GM18526 (cell line): ENCODE results near the gene TMEM106B.

Experiments
- POLR2A ChIP-seq: IDR thresholded peaks from 3 replicates; pipeline ENCODE4 v1.6.1; 2011; ENCODE audit not compliant: insufficient read length; ENCODE audit errors: extremely low read depth

The TMEM106B gene

DNA sequence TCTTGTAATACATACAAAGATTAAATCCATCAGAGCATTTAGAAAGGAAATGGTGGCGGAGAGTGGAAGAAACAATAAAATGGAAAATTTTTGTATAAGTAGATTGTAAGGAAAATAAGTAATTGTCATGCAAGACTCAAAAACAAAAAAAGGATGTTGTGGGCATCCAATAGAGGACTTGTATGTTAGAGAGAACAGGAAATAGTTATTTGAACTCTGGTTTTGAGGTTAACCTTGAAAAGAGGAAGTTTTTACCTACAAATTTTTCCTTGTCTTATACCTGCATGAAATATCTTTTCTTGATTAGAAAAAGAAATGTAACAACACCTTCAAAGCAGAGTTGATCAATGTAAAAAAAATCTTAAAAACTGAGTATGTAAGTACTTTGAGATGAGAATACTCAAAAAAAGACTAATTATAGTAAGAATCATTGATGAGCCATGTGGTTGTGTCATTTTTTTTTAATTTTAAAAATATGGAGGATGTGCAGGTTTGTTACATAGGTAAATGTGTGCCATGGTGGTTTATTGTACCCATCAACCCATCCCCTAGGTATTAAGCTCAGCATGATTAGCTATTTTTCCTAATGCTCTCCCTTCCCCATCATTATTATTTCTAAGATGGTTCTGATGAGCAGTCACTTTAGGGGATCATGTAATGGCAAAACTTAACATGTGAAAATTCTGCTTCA, 11.9 kb downstream of the TMEM106B start:
- TF ChIP-seq POLR2A, result no peak

DNA sequence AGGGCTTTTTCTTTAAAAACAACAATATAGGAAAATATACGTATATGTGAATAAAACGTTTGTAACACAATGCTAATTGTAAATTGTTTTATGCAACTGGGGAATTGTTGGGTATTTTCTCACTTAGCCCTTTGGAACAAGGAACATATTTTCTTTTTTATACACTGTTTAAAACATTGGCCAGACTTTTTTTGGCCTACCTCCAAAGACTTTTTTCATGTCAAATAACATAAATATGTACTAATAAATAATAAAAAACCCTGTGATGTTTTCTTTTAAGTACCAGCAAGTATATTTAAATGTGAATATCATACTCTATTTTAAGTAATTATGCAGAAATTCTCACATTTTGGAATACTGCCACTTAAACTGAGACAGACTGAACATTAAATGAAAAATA, 15.7 kb downstream of the TMEM106B start:
- TF ChIP-seq POLR2A, result no peak

DNA sequence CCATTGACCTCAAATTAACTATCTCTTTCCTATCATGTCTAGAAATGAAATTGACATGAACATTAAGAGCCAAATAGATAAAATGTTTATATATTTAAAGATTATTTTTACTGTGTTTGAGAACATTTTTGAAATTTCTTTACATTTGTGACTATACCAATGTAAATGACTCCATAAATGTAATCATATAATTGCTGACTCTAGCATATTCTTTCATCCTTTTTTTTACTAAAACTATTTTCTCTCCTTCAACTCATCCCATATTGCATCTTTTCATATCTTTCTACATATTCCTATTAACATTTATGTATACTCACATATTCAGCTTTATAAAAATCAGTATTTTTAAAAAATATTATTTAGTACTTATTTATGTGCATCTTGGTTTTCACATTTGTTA, 16.9 kb downstream of the TMEM106B start:
- no peak for TF ChIP-seq POLR2A

DNA sequence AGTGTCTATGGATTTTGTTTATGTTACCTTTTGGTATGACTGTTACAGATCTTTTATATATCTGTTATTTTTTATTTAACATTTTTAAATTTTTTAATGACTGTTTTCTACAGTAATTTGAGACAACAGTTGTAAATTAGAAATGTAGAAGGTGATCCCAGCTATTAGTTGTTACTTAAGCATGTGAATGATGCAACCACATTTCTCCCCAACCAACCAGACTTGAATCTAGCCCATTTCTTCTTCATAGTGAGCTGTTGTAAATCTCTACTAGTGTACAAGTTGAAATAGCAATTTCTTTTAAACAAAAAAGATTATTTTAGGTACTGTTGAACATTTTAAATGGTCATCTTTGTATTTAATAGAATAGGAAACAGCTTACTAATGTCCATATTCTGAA, 18.0 kb downstream of the TMEM106B start:
- TF ChIP-seq POLR2A, result no peak

DNA sequence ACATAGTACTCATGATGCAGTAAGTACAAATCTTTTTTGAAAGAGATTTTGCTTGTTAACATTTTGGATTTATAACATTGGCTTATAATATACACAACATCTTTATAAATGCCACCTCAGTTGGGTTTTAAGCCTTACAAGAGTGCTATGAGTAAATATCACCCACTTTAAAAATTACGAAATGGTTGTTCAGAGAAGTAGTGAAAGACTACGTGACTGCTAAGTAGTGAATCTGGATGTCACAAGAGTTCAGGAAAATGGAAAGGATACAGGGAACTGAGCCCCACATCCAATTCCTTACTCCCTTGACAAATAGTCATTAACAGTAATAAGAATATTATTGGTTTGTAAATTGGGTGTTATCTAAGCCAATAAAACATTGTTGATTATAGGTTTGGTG, 20.0 kb downstream of the TMEM106B start:
- no peak for TF ChIP-seq POLR2A

DNA sequence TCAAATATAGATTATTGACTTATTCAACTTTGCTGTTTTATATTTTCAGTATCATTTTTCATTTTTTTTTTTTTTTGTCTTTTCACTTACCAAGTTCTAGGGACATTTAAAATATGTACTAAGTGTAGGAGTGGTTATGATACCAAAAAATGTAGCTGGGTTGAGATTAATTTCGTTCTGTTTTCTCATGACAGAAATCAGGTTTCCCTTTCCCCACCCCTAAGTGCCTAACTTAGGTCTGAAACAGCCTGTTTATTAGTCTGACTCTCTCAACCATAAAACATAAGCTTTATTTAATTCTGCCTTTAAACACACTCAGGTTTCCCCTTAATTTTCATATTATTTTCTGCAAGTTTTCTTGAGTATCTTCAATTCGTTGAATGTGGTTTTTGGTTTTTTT, 22.1 kb downstream of the TMEM106B start:
- no peak for TF ChIP-seq POLR2A

DNA sequence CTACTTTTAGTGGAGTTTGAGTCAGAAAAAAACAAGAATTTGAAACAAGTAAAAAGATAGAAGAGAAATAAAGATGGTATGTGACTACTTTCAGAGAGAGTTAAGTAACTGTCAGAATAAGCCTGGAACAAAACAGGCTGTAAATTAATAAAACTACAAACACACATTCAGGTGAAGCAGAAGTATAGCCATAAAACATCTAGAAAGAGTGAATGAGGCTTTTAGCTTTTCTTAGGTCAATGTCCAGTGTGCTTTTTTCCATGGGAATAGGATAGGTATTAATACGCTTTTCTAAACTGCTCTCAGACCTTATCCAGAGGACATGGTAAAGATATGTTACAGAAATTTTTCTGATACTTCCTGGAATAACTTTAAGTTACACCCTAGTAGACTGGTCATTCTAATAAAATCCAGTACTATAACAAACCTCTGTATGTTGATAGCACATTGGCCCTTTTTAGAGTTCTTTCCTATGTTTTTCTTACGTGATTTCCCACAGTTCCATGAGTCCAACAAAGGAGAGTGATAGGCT, 23.3 kb downstream of the TMEM106B start:
- no peak for TF ChIP-seq POLR2A

DNA sequence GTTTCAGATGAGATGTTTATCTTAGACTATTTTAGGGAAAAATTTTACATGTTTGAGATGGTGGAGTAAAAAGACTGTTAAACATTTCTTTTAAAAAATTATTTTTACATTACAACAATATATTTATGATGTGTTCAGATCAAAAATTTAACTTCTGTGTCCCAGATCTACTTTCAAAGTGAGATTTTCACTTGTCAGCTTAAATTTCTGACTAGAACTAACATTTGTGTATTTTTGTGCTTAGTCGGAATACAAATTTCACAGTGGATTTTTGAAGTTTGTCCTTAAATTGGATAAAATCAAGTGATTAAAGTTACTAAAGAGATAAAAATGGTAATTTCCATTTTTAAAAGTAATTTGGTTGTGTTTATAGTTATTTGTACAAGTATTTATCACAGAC, 24.9 kb downstream of the TMEM106B start:
- TF ChIP-seq POLR2A, result no peak

DNA sequence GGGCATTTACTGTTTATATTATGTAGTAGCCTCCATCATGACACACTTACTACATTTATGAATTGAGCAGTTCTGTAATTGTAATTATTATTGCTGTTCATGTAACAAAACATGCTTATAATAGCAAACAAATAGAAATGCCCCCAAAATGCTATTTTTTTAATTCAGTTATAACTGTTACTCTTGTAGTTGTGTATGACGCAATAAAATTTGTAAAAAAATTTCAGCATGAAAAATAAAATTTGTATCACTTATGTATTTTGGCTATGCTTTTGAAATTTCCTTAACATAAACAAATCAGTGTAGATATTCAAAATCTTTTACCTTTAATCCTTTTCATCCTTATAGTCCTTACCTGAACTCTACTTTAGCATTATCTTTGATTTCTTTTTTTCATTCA, 25.9 kb downstream of the TMEM106B start:
- TF ChIP-seq POLR2A, result no peak

DNA sequence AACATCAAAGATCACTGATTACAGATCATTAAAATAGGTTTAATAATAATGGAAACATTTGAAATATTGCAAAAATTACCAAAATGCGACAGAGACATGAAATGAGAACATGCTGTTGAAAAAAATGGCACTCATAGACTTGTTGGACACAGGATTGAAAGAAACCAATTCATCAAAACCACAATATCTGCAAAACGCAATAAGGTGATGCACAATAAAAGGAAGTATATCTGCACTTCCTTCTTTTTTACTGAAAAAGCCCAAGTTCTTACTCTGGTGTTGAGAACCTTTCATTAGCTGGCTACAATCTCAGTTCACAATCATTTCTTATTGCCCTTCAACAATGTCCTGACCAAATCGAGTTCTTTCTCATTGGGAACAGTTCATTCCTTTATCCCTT, 28.7 kb downstream of the TMEM106B start:
- no peak for TF ChIP-seq POLR2A

DNA sequence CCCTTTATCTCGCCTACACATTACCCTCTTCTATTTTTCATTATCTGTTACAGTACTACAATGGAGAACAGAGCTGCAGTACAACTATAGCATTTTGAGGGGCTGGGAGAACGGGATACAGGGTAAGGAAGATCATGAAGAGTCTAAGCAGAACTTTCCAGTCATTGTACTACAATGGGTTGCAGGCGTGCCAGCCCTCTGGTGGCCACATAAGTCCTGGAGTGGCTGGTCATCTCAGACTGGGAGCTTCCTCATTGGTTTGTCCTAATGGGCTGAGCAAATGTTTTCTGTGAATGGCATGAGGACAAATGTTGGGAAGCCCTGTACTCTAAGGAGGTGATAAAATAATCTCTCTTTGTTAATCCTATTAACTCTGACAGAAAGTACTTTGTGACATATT, 33.0 kb downstream of the TMEM106B start:
- TF ChIP-seq POLR2A, result no peak

DNA sequence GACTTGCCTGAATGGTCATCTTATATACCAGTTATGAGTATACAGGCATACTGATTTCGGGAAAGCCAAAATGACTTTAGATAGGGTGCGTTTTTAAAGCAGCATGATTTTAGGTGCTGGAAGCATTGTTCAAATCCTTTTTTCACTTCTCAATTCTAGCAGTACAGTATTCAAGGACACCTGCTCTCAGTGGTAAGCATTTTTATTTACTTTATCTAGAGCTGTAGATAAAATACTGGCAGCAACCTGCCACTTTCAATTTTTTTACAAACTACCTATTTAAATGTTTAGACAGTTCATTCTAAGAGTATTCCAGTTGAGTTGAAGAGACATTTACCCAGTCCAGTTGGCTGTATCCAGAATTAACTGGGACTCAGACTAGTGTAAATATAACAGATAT, 33.6 kb downstream of the TMEM106B start:
- TF ChIP-seq POLR2A, result no peak

DNA sequence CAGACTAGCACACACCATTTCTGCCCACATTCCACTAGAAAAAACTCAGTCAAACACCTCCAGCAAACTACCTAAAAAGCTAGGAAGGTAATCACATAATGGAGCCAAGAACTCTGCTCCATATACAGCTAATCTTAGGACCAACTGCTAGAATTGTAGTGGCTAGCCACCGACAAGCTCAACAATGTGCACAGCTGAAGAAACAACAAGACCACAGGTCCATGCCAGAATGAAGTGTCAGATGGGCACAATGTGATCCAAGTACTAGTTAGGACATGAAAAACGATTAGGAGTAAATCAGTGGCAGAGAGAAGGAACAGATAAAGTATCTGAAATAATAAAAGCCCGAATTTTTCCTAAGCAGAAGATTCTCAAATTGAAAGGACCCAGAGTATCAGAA, 38.6 kb downstream of the TMEM106B start:
- no peak for TF ChIP-seq POLR2A

DNA sequence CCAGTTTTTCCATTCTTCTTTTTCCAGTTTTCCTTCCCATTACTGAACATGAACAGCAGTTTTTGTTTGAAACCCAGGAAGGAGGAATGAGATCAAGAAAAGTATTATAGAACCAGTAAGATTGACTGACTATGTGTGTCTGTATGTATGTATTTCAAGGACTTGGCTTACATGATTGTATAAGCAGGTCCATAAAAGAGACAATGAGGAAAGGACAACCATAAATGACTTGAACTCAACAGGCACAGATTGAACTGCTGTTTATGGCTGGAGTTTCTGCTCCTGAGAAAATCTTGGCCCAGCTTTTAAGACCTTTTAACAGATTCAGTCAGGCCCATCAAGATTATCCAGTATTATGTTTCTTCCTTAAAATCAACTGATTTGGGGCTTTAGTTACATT, 39.1 kb downstream of the TMEM106B start:
- no peak for TF ChIP-seq POLR2A

DNA sequence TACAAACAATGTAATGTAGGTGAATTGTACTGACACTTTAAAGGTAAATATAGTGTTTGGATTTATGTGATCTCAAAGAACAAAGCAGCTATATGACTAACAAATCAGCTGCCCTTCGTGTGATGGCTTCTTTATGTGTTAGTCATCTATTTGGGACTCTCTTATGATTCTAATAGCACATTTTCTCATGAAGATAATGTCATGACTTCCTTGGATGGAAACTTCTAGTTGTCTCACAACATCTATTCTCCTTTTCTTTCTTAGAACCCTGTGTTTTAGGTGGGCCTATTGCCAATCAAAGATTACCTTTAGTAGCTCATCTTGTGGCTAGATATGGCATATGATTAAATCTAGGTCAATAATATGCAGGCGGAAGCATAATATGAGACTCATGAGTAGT, 45.0 kb downstream of the TMEM106B start:
- no peak for TF ChIP-seq POLR2A

DNA sequence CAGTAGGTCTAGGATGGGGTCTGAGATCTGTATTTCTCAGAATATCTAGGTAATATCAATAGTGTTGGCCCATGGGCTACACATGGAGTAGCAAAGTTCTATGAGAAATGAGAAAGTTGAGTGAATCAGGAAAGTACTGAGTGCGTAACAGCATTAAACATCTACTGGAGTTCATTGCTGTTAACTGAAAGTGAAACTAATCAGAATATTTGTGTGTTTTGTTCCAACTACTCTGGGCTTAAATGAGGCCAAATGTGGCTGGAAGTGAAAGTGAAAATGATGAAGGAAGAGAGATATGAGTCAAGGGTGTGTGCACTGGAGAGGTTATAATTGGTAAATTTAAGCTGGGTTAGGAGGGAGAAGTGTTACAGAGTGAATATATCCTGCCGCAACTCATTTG, 46.5 kb downstream of the TMEM106B start:
- TF ChIP-seq POLR2A, result no peak

DNA sequence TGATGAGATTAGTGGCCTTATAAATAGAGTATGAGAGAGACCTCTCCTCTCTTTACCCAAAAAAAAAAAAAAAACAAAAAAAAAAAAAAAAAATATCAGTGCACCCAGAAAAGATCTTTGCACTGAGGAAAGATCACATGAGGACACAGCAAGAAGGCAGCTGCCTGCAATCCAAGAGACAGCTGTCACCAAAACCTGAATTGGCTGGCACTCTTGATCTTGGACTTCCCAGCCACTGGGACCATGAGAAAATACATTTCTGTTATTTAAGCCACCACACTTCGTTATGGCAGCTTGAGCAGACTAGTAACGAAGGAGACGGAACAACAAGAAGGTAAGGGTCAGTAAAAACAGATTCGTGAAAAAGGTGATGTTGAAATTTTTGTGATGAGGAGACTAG, 47.0 kb downstream of the TMEM106B start:
- no peak for TF ChIP-seq POLR2A
